ENCODE results near the gene UBASH3B.
A peak's percentile ranks its signal among the peaks of the same experiment; 100 is the strongest.
"Not testable (repeated sequence)": the region's sequence is repeated elsewhere in the genome, so short reads cannot be mapped to it uniquely, and the experiment has no call there.

The UBASH3B gene, protein sequence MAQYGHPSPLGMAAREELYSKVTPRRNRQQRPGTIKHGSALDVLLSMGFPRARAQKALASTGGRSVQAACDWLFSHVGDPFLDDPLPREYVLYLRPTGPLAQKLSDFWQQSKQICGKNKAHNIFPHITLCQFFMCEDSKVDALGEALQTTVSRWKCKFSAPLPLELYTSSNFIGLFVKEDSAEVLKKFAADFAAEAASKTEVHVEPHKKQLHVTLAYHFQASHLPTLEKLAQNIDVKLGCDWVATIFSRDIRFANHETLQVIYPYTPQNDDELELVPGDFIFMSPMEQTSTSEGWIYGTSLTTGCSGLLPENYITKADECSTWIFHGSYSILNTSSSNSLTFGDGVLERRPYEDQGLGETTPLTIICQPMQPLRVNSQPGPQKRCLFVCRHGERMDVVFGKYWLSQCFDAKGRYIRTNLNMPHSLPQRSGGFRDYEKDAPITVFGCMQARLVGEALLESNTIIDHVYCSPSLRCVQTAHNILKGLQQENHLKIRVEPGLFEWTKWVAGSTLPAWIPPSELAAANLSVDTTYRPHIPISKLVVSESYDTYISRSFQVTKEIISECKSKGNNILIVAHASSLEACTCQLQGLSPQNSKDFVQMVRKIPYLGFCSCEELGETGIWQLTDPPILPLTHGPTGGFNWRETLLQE

DNA sequence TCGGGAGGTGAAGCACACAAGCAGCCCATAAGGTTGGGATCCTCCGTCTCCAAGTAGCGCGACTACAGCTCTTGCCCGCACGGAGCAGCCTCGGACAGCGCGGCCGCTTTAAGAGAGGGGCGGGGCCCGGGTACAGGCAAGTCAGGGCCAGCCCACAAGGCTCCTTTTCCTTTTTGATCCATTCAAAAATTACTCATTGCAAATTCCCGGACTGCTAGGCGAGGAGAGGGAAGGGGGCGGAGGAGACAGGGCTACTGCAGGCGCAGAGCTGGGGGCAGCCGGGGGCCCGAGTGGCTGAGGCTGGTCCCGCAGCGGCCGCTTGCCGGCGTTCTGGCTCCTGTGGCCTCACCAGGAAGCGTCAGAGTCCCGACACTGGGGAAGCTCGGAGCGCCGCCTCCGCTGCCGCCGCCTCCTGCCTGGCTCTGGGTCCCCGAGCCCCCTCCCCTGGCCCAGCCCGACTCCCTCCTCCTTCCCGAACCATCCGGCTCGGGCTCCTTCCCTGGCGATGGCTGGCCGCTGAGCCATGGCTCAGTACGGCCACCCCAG, at the start of gene UBASH3B:
Gene UBASH3B, plus strand, starts transcription at position 196 of the 546 bp plus-strand sequence. Its CDS starts 328 bp downstream, at position 524.
- peak within 1 kb of the TSS; percentile 42 for H3K9ac ChIP-seq (ENCODE audit: low read length)
- peaks cover 31% of the 10 kb centered on the region for H3K27me3 ChIP-seq (ENCODE audit: control insufficient read depth, insufficient read depth, low read length)
- no peak within 1 kb of the TSS for H3K27ac ChIP-seq (ENCODE audit: low read length)
- H3K9me3 ChIP-seq (ENCODE audit: control insufficient read depth, low read depth, low read length): no peaks in the 10 kb centered on the region
- H3K4me1 ChIP-seq (ENCODE audit: control insufficient read depth, low read depth, low read length): peaks cover 4% of the 10 kb centered on the region
- H3K4me3 ChIP-seq (ENCODE audit: low read length): peak within 1 kb of the TSS; percentile 89
- no peaks in the 10 kb centered on the region for H3K36me3 ChIP-seq (ENCODE audit: control insufficient read depth, low read depth, low read length)

DNA sequence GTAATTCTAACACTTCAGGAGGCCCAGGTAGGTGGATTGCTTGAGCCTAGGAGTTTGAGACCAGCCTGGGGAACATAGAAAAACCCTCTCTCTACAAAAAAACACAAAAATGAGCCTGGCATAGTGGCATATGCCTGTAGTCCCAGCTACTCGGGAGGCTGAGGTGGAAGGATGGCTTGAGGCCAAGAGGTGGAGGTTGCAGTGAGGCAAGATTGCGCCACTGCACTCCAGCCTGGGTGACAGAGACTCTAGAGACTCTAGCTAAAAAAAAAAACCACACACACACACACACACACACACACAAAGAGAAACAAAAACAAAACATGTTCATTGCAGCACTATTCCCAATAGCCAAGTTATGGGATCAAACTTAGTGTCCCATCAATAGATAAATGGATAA, 48.4 kb upstream of the UBASH3B start:
- H3K36me3 ChIP-seq (ENCODE audit: control insufficient read depth, low read depth, low read length); H3K4me1 ChIP-seq (ENCODE audit: control insufficient read depth, low read depth, low read length); H3K9ac ChIP-seq (ENCODE audit: low read length); H3K4me3 ChIP-seq (ENCODE audit: low read length); H3K9me3 ChIP-seq (ENCODE audit: control insufficient read depth, low read depth, low read length); H3K27ac ChIP-seq (ENCODE audit: low read length); H3K27me3 ChIP-seq (ENCODE audit: control insufficient read depth, insufficient read depth, low read length): not testable (repeated sequence)

DNA sequence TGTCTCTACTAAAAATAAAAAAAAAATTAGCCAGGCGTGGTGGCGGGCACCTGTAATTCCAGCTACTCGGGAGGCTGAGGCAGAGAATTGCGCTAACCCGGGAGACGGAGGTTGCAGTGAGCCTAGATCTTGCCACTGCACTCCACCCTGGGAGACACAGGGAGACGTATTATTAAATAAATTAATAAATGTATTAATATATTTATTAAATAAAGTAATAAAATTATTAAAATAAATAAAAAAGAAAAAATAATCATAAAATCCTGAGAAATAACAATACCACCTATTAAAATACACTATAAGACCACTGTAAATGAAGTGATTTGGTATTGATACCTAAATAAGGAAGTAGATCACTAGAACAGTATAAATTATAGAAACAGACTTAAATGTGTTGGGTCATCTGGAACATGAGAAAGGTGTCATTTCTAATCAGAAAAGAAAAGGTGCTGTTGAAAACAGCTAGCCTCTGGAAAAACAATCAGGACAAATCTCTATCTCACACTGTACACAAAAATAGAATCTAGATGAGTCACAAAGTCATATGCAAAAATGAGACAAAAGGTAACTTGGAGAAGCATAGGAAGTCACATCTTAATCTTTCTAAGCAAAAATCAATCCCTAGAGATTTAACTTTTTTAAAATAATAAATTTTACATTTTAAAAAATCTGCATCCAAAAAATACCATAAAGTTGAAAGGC, 43.2 kb upstream of the UBASH3B start:
- H3K27ac ChIP-seq (ENCODE audit: low read length): no peak overlapping the region
- H3K9me3 ChIP-seq (ENCODE audit: control insufficient read depth, low read depth, low read length): no peaks in the 10 kb centered on the region
- H3K4me3 ChIP-seq (ENCODE audit: low read length): no peak overlapping the region
- H3K36me3 ChIP-seq (ENCODE audit: control insufficient read depth, low read depth, low read length): no peaks in the 10 kb centered on the region
- H3K27me3 ChIP-seq (ENCODE audit: control insufficient read depth, insufficient read depth, low read length): no peaks in the 10 kb centered on the region
- no peak overlapping the region for H3K9ac ChIP-seq (ENCODE audit: low read length)
- H3K4me1 ChIP-seq (ENCODE audit: control insufficient read depth, low read depth, low read length): no peaks in the 10 kb centered on the region

DNA sequence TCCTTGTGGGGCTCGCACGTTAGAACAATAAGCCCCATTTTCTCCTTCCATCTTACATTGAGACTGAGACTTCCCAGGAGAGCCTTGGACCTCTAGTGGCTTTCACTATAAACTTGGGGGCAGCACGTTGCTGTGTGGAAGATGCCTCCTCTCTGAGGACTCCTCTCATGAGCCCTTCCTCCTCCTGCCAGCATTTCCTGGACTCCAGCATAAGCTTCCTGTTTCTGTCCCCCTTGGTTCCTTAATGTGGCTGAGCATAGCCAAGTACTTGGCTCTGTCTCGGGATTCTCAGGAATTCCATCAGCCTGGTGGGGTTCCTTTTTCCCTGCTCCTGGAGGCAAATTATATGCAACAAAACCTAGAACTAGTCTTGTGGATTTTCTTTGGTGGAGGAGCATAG, 38.8 kb upstream of the UBASH3B start:
- Histone ChIP-seq H3K9me3 (ENCODE audit: control insufficient read depth, low read depth, low read length) (no peaks in the 10 kb centered on the region), H3K4me1 (ENCODE audit: control insufficient read depth, low read depth, low read length) (no peaks in the 10 kb centered on the region), H3K36me3 (ENCODE audit: control insufficient read depth, low read depth, low read length) (no peaks in the 10 kb centered on the region), H3K27me3 (ENCODE audit: control insufficient read depth, insufficient read depth, low read length) (no peaks in the 10 kb centered on the region), H3K9ac (ENCODE audit: low read length) (no peak overlapping the region), H3K27ac (ENCODE audit: low read length) (no peak overlapping the region), H3K4me3 (ENCODE audit: low read length) (no peak overlapping the region)

DNA sequence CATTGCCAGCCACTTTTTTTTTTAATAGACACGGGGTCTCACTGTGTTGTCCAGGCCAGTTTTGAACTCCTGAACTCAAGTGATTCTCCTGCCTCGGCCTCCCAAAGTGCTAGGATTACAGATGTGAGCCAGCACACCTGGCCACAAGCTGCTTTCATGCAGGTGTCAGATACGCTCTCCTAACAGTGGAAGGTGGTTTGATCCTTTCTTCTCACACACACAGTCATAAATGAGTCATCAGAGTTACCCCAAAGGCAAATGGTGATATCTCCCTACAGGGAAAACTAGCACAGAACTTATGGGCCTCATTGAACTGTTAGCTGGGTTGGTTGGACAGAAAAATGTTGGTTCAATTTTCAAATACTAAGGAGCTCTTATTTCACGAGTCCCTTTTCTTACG, 38.2 kb upstream of the UBASH3B start:
- H3K4me3 ChIP-seq (ENCODE audit: low read length): no peak overlapping the region
- H3K4me1 ChIP-seq (ENCODE audit: control insufficient read depth, low read depth, low read length): no peaks in the 10 kb centered on the region
- no peaks in the 10 kb centered on the region for H3K9me3 ChIP-seq (ENCODE audit: control insufficient read depth, low read depth, low read length)
- H3K36me3 ChIP-seq (ENCODE audit: control insufficient read depth, low read depth, low read length): no peaks in the 10 kb centered on the region
- H3K9ac ChIP-seq (ENCODE audit: low read length): no peak overlapping the region
- no peaks in the 10 kb centered on the region for H3K27me3 ChIP-seq (ENCODE audit: control insufficient read depth, insufficient read depth, low read length)
- no peak overlapping the region for H3K27ac ChIP-seq (ENCODE audit: low read length)

DNA sequence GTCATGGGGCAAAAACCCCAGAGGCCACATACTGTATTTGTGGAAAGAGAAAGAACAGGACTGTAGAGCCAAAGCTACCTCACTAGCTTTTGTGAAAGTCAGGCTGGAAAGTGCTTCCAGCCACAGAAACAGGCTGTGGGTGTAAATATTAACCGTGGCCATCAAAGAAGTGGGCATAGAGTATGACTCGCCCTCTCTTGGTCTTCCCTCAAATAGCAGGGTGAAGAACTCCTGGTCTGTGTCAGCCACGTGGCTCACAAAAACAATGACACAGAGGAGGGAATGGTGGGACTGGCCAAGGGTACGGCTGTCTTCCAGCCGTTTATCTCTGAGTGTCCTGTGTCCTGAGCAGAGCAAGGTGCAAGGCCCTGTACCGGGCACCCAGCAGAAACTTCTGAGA, 37.6 kb upstream of the UBASH3B start:
- H3K9ac ChIP-seq (ENCODE audit: low read length): no peak overlapping the region
- H3K4me3 ChIP-seq (ENCODE audit: low read length): no peak overlapping the region
- H3K27ac ChIP-seq (ENCODE audit: low read length): no peak overlapping the region
- no peaks in the 10 kb centered on the region for H3K9me3 ChIP-seq (ENCODE audit: control insufficient read depth, low read depth, low read length)
- H3K4me1 ChIP-seq (ENCODE audit: control insufficient read depth, low read depth, low read length): no peaks in the 10 kb centered on the region
- no peaks in the 10 kb centered on the region for H3K27me3 ChIP-seq (ENCODE audit: control insufficient read depth, insufficient read depth, low read length)
- H3K36me3 ChIP-seq (ENCODE audit: control insufficient read depth, low read depth, low read length): no peaks in the 10 kb centered on the region

DNA sequence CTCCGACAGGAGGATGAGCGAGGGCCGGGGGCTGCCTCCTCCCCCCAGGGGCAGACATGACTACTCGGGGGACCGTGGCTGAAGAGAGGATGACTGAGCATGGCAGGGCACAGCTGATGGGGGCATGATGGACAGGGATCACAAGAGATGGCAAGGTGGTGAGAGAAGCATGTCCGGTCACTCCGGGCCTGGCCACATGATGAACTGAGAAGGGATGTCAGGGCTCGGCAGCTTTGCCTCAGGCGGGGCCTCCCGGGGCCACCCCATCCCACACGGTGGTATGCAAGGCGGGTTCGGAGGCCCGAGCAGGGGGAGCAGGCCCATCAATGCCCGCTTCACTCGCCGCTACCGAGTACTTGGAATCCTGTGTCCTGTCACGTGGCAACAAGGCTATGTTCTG, 36.6 kb upstream of the UBASH3B start:
- Histone ChIP-seq H3K4me1 (ENCODE audit: control insufficient read depth, low read depth, low read length) (no peaks in the 10 kb centered on the region), H3K4me3 (ENCODE audit: low read length) (no peak overlapping the region), H3K9ac (ENCODE audit: low read length) (no peak overlapping the region), H3K27me3 (ENCODE audit: control insufficient read depth, insufficient read depth, low read length) (no peaks in the 10 kb centered on the region), H3K27ac (ENCODE audit: low read length) (no peak overlapping the region), H3K36me3 (ENCODE audit: control insufficient read depth, low read depth, low read length) (no peaks in the 10 kb centered on the region), H3K9me3 (ENCODE audit: control insufficient read depth, low read depth, low read length) (no peaks in the 10 kb centered on the region)

DNA sequence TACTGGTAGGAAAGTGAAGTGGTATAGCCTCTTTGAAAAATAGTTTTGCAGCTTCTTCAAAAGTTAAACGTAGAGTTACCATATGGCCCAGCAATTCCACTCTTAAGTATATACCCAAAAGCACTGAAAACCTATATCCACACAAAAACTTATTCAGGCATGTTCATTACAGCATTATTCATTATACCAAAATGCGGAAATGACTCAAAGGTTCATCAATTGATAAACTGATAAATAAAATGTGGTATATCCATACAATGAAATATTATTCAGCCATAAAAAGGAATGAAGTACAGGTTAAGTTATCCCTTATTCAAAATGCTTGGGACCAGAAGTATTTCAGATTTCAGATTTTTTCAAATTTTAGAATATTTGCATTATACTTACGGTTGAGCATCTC, 35.8 kb upstream of the UBASH3B start:
- Histone ChIP-seq H3K9ac (ENCODE audit: low read length) (no peak overlapping the region), H3K36me3 (ENCODE audit: control insufficient read depth, low read depth, low read length) (no peaks in the 10 kb centered on the region), H3K4me3 (ENCODE audit: low read length) (no peak overlapping the region), H3K4me1 (ENCODE audit: control insufficient read depth, low read depth, low read length) (no peaks in the 10 kb centered on the region), H3K27ac (ENCODE audit: low read length) (no peak overlapping the region), H3K27me3 (ENCODE audit: control insufficient read depth, insufficient read depth, low read length) (no peaks in the 10 kb centered on the region), H3K9me3 (ENCODE audit: control insufficient read depth, low read depth, low read length) (no peaks in the 10 kb centered on the region)

DNA sequence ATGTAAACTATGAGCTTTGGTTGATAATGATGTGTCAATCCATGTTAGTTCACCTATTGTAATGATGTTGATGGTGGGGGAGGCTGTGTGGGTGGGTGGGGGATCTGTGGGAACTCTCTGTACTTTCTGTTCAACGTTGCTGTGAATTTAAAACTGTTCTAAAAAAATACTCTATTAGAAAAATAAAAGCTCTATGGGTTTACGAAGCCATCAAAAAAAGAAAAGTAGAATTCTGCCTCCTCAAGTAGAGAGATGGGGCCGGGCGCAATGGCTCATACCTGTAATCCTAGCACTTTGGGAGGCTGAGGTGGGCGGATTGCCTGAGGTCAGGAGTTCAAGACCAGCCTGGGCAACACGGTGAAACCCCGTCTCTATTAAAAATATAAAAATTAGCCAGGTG, 30.0 kb upstream of the UBASH3B start:
- H3K36me3 ChIP-seq (ENCODE audit: control insufficient read depth, low read depth, low read length); H3K4me3 ChIP-seq (ENCODE audit: low read length); H3K4me1 ChIP-seq (ENCODE audit: control insufficient read depth, low read depth, low read length); H3K27ac ChIP-seq (ENCODE audit: low read length); H3K9me3 ChIP-seq (ENCODE audit: control insufficient read depth, low read depth, low read length); H3K9ac ChIP-seq (ENCODE audit: low read length); H3K27me3 ChIP-seq (ENCODE audit: control insufficient read depth, insufficient read depth, low read length): not testable (repeated sequence)

DNA sequence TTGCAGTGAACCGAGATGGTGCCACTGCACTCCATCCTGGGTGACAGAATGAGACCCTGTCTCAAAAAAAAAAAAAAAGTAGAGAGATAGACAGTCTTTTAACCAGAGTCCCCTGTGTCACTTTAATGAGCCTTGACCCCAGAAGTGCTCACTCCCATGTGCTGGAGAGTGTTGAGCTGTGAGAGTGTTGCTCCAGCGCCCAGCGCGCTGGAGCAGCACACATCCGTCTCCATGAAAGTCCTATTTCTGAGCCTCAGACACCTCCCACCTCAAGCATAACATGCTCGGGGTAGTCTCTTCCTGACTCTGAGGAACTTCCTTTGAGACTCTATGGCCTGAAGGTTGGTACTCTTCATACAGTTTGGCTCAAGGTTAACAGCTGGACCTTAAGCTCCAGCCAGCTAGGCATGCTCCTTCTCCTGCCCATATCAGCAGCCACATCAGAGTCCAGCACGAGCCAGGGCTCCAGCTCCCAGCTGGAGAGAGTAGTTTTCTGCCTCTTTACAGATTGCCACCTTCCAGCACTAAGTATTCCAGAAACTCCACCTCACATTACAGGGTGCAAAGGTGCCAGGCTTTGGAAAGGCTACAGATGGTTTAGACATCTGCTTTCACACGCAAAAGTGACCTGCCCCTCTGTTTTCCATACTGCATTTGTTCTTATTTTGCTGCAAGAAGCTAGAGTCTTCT, 29.4 kb upstream of the UBASH3B start:
- Histone ChIP-seq H3K36me3 (ENCODE audit: control insufficient read depth, low read depth, low read length) (no peaks in the 10 kb centered on the region), H3K9ac (ENCODE audit: low read length) (no peak overlapping the region)

DNA sequence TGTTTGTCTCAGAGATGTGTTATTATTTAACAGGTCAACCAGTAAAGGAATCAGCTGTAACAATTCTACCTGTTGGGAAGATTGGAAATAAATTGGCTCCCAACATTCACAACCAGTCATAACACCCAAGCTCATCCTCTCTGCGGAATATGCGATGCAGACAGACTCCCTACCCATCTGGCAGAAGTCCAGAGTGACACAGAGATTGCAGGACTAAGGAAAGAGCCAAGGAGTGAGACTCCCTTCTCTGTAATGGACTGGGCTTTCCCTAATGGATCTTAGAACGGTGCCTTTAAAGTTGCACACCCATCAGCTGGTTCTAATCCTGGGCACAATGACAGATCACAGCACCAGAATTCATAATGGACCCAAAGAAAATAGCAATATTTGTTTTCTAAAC, 27.8 kb upstream of the UBASH3B start:
- H3K4me1 ChIP-seq (ENCODE audit: control insufficient read depth, low read depth, low read length): no peaks in the 10 kb centered on the region
- no peaks in the 10 kb centered on the region for H3K9me3 ChIP-seq (ENCODE audit: control insufficient read depth, low read depth, low read length)
- no peaks in the 10 kb centered on the region for H3K36me3 ChIP-seq (ENCODE audit: control insufficient read depth, low read depth, low read length)
- no peak overlapping the region for H3K9ac ChIP-seq (ENCODE audit: low read length)
- no peak overlapping the region for H3K27ac ChIP-seq (ENCODE audit: low read length)
- H3K4me3 ChIP-seq (ENCODE audit: low read length): no peak overlapping the region
- H3K27me3 ChIP-seq (ENCODE audit: control insufficient read depth, insufficient read depth, low read length): no peaks in the 10 kb centered on the region

More for the DNA sequence above, 29.4 kb upstream of the UBASH3B start:
- no peak overlapping the region for H3K4me3 ChIP-seq (ENCODE audit: low read length)
- H3K4me1 ChIP-seq (ENCODE audit: control insufficient read depth, low read depth, low read length): no peaks in the 10 kb centered on the region
- H3K27ac ChIP-seq (ENCODE audit: low read length): no peak overlapping the region
- H3K27me3 ChIP-seq (ENCODE audit: control insufficient read depth, insufficient read depth, low read length): no peaks in the 10 kb centered on the region
- H3K9me3 ChIP-seq (ENCODE audit: control insufficient read depth, low read depth, low read length): no peaks in the 10 kb centered on the region

Measured in iPS-18a (cell line).